ENCODE data around the gene FGFR1OP2.

Gene FGFR1OP2

GRCh38 chr12:27005495-27005894 lies 67.2 kb downstream of the FGFR1OP2 start:
- DNase-seq: no peak

DNA sequence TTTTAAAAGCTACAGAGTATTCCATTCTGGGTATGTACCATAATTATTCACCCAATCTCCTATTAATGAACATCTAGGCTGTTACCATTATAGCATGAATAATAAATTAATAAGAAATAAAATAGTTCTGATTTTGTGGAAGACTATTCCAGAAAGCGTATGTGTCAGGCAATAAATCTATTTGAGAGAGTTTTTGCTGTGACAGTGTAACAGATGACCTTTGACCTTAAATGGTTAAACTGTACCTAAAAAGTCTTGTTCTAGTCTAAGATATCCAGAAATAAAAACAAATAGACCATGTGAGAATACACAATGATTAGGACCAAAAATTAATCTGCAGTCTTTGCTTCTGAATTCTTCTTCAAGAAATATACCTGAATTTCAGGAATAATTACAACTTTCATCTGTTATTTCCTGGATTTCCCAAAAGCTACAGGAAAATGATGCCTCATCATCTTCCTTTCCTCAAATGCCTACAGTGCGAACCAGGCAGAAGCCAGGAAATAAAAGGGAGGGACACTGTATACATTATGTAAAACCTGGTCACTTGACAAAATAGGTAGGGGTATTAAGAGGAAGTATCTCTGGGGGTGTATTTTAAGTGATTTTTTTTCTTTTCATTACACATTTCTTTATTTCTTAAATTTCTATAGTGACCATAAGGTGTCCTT lies 68.7 kb downstream of the FGFR1OP2 start:
- DNase-seq: no peak

DNA sequence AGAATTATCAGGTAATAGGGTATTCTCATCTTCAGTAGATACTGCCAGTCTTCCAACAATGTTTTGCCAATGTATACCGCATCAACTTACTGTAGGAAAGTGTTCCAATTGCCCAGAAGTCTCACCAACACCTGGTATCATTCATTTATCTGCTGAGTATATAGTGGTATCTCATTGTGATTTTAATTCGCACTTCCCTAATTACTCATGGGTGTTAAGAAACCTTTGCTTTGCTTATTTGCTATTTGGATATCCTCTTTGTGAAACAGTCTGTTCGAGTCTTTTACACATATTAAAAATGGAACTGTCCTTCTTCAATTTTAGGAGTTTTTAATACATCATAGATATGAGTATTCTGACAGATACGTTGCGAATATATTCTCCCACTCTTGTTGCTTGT lies 69.8 kb downstream of the FGFR1OP2 start:
- no peak for DNase-seq

DNA sequence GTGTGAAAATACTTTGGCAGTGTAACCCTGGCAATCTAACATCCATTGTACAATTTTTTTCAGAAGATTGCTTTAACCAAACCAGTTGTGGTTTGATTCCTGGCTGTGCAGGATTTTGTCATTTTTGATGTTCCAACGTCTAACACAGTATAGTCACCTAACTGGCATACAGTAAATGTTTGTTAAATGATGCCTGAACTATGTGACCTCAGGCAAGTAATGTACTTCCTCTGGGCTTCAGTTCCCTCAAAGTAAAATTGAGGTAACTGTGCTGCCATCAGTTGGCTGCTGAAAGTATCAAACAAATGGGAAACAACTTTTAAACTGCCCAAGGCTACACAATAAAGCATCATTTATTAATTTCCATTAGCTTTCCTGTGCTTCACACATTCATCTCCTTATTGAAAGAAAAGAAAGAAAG lies 71.6 kb downstream of the FGFR1OP2 start:
- DNase-seq: no peak

DNA sequence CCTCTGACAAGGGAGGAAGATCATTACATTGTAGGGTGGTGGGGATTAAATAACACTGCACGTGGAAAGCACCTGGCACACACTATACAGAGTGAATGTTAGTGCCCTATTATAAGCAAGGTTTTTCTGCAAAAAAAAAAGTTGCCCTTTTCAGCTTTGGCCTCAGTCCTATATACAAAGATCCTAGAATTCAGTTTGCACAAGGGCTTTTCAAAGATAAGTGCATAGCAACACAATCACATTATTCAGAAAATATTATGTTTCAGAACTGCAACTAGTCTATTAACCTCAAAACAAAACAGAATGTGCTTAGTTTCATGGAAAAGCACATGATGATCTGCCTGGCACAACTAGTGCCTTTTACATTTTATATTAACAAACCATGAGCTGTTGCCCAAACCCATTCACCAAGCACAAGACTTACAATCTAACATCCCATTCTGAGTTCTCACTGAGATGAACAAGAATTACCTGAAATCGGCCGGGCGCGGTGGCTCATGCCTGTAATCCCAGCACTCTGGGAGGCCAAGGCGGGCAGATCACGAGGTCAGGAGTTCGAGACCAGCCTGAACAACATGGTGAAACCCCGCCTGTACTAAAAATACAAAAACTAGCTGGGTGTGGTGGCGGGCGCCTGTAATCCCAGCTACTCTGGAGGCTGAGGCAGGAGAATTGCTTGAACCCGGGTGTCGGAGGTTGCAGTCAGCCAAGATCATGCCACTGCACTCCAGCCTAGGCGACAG lies 74.1 kb downstream of the FGFR1OP2 start:
- no peak for DNase-seq

DNA sequence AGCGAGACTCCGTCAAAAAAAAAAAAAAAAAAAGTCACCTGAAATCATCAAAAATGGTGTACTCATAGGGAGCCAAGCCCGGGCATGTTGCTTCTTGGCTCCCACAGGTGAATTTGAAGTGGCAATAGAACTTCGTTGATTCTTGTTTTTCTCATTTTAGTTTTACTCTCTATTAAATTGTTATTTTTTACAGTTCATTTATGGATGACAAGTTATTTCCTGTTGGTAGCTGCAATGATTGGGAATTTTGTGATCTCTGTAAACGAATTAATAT lies 74.6 kb downstream of the FGFR1OP2 start:
- no peak for DNase-seq

DNA sequence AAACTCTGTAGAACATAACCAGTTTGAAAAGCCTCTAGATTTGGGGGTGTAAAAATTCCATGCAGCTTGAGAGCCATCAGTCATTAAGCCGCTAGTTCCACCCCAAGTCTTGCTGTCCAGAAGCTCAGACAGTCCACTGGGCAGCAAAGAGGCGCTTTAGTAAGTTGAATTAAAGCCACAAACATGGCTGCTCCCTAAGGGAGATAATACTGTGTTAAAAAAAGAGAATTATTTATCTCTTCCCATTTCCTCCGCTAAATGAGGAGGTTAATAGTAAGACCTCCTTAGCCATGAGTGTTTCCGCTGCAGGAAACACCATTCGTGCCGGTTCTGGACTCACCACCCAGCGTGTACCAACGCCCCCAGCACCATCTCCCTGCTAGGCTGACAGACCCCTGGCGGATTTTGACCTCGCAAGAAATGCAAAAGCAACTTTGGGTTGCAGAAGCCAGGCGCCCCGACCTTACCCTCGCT lies 75.4 kb downstream of the FGFR1OP2 start:
- DNase-seq: no peak

DNA sequence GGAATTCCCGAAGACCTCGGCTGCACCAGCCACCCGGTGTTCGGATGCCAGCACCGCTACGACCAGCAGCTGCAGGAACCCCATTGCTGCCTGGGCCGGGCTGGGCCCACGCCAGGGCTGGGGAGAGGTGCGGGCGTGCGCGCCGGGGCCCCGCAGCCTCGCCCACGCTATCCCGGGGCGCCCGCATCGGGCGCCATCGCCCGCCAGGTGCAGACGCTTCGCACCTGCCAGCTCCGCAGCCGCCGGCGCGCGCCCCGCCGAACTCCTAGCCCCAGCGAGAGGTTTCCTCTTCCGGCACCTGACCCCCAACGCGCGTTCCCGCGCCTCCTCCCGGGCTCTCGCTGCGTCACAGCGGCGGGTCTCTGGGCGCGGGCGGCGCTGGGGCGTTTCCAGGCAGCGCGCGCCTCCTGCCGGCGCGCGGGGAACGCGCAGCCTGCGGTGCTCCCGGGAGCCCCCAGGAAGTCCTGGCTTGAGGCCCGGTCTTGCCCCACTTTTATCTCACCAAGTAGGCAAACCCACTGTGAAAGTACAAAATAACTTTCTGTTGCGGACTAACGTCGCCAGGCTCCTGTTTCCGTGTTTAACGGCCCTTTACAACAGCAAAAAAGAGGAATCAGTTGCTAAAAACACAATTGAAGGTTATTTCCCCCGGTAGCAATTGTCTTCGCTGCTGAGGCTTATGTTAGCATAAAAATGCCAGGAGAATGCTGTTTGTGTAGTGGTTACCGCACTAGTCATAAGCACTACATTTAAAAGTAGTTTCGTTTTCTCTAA lies 76.0 kb downstream of the FGFR1OP2 start, which contains the start of gene TM7SF3:
Gene TM7SF3, minus strand, starts transcription at position 300 of the 774 bp plus-strand sequence. Its CDS starts 216 bp downstream, at position 84.
- peak; percentile 93 for DNase-seq

DNA sequence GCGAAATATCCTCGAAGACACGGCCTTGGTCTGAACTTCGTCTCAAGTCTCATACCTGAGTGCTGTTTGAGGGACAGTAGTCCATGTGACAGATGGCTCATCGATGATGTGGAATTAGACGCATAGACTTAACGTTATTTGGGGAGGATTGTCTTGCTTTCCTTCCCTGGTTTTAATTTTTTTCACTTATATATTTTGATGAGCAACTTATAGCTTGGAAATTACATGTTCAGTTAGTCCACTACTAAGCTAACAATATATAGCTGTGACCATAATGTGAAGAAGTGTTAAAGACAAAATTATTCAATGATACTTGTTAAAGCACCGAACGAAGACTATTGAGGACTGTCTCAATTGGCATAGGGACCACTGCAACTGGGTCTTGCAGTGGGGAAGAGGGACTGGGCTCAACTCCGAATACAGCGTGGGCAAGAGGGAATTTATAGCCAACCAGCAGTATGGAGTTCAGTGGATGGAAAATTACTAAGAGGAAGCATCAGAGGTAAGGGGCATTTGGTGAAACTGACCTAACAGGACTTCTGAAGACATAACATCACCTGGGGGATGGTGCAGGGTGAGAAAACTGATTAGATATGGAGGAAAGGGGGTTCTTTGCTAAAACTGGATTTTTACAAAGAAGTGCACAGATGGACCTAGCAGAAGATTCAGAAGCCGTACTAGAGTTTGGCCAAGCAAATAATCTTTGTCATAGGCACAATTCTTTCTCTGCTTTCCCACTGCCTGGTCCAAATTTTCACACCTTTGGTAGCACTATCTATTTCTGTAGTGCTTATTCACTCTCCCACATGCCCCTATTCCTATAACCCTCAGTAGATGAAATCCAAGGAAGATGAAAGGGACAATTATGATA lies 76.8 kb downstream of the FGFR1OP2 start:
- no peak for DNase-seq

GRCh38 chr12:27015730-27016076 lies 77.4 kb downstream of the FGFR1OP2 start:
- no peak for DNase-seq
